ENCODE measurements around the gene PTK7.
"Not testable (repeated sequence)": the region's sequence is repeated elsewhere in the genome, so short reads cannot be mapped to it uniquely, and the experiment has no call there.

Gene PTK7

DNA sequence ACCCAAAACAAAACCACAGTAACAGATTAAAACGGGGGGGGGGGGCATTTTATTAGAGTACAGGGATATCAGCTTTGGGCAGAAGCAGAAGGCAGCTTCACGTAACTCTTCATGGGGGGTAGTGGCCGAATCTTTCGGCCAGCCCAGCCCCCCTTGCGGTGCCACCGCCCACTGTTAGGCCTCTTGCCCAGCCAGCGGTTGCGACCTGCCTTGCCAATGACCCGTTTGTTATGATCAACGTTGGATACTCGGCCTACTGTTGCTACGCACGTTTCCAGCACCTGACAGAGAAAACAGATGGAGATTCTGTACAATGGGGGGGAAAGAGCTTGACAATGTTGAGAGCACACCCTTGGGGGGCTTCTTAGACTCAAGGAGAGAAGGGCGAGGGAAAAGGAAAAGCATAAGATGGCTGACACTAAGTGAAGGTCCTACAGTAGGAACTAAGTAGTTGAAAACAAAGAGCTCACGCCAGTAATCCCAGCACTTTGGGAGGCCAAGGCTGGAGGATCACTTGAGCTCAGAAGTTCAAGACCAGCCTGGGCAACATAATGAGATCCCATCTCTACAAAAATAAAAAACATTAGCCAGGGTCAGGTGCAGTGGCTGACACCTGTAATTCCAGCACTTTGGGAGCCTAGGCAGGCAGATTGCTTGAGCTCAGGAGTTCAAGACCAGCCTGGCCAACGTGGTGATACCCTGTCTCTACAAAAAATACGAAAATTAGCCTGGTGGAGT, 21.7 kb upstream of the PTK7 start:
- no peak for DNase-seq (ENCODE audit: low read depth)

GRCh38 chr6:43055966-43056365, 20.1 kb upstream of the PTK7 start:
- no peak for DNase-seq (ENCODE audit: low read depth)

- no peak for DNase-seq (ENCODE audit: low read depth)
These were observed 17.6 kb upstream of the PTK7 start for GRCh38 chr6:43058531-43058930.

DNA sequence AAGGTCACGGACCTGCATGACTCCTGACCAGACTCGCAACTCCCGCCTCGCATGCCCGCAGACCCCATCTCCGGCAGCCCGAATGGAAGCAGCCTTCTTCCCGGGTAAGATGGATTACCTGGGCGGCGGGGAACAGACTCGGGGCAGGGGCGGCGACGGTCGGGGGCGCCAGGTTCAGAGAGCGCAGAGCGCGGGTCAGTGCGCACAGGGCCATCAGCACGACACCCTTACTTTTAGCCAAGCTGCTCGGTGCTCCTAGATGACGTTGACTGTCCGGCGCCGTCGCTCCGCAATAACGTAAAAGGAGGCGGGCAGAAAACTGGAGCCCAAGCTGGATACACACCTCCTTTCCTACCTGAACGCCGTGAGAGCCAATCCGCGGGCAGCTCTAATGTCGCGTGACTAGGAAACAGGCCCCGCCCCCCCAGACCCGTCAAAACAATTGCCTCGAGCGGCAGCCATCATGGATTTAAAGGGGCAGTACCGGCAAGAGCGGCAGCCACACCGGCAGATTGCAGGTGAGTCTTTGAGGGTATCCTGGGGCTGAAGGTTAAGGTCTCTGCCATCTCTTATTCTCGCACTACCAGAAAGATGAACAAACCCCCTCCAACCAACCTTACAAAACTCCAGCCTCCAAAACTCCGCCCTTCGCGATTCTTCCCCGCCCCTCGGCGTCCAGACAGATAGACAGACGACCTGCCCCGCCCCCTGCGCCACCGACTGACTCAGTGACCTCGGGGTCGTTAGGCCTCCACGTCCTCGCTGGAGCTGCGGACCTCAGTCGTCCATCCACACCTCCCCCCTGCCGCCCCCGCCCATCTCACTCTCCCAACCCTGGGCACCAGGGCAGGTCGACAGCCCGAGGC, 16.7 kb upstream of the PTK7 start, which contains the start of the genes KLC4 and MRPL2:
Gene KLC4, plus strand, starts transcription at position 464 of the 866 bp plus-strand sequence. CDS start 1,705 bp downstream, outside the sequence.
Gene MRPL2, minus strand, starts transcription at position 267 of the 866 bp plus-strand sequence. Its CDS starts 53 bp downstream, at position 214.
- DNase-seq (ENCODE audit: low read depth) = peak; percentile 96

DNA sequence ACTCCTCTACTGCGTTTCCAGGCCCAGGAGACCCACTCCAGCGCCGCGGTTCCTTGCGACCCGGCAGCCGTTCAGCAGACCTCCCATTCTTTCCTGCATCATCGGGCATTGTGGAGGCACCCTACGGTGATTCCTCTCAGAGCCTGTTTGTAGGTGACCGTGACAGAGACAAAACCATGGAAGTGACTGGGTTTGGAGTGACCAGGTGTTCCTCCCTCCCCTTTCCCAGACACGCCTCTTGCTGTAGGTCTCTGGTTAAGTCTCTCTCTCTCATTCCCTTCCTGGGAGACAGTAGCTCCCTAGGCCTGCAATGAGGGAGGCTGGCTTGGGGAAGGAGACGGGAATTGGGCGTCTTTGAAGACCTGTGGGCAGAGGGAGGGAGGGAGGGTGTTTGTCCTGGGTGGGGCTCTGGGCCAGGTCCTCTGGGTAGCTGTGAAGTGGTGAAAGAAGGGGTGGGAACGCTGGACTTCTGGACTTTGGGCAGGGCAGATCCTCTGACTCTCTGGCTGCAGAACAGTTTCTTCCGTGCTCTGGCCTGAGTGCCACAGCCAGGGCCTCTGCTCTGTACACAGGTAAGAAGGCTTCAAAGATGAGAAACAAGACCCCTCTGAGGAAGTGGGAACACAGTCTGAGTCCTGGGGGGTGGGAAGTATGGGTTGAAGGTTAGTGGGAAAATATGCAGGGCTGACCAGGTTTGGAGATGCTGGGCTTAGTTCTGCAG, 15.9 kb upstream of the PTK7 start:
- no peak for DNase-seq (ENCODE audit: low read depth)

DNA sequence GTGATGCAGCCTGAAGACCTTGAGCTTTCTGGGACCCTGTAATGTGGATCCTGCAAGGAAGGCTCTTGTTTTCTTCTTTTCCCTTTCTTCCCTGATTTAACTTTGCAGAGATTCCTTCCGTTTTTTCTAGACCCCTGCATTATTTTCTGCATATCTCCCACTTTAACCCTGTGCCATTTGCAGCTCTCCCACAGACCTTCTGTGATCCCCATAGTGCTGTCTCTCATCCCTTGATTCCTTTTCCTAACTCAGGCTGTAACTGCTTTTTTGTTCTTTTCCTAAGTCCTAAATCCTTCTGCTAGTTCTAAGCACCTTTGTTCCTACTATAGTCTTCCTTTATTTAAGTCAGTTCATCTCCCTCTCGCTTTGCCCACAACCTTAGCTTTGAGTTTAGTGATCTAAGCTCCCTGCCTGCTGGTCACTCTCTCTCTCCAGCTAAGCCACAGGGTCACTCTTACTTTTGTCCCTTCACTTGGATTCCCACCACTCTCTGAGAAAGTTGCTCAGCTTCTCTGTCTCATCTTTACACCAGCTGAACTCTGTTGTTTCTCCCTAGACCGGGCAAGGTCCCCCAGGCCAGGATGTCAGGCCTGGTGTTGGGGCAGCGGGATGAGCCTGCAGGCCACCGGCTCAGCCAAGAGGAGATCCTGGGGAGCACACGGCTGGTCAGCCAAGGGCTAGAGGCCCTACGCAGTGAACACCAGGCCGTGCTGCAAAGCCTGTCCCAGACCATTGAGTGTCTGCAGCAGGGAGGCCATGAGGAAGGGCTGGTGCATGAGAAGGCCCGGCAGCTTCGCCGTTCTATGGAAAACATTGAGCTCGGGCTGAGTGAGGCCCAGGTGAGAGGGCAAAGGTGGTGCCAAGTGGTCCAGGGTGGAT, 15.1 kb upstream of the PTK7 start:
- no peak for DNase-seq (ENCODE audit: low read depth)

DNA sequence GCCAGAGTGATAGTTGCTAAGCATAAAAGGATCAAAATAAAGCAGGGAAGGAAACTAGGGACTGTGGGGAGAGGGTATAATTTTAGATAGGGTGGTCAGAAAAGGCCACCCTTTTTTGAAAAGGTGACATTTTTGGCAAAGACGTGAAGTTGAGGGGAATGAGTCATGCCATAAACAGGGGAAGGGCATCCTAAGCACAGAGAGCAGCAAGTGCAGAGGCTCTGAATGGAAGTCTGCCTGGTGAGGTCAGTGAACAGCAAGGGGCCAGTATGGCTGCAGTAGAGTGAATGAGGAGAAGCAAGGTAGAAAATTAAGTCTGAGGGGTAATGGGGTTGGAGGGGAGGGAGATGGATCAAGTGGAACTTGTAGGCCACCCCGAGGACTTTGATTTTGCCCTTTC, 14.3 kb upstream of the PTK7 start:
- DNase-seq (ENCODE audit: low read depth) = no peak

GRCh38 chr6:43062818-43063217, 13.3 kb upstream of the PTK7 start:
- no peak for DNase-seq (ENCODE audit: low read depth)

DNA sequence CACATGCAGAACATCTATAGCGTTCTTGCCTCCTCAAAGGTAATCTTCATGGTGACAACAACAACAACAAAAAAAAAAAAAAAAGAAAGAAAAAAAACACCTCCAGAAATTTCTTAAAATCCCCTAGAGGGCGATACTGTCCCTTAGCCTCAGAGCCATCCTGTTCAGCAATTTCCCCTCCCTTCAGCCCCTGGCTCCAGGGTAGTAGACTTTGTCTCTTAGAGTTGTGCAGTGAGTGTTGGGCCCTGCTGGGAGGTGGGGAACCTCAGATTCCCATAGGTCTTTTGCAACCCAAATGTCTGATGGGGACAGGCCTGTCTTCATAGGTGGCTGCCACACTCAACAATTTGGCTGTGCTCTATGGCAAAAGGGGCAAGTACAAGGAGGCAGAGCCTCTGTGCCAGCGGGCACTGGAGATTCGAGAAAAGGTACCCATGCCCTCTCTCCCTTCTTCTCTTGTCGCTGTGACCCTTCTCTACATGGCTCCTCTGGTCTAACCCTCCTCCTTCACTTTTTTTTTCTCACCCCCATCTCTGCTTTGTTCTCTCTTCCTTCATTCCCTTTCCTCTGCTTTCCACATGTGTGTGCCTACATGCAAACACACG, 6.0 kb upstream of the PTK7 start:
- no peak for DNase-seq (ENCODE audit: low read depth)

DNA sequence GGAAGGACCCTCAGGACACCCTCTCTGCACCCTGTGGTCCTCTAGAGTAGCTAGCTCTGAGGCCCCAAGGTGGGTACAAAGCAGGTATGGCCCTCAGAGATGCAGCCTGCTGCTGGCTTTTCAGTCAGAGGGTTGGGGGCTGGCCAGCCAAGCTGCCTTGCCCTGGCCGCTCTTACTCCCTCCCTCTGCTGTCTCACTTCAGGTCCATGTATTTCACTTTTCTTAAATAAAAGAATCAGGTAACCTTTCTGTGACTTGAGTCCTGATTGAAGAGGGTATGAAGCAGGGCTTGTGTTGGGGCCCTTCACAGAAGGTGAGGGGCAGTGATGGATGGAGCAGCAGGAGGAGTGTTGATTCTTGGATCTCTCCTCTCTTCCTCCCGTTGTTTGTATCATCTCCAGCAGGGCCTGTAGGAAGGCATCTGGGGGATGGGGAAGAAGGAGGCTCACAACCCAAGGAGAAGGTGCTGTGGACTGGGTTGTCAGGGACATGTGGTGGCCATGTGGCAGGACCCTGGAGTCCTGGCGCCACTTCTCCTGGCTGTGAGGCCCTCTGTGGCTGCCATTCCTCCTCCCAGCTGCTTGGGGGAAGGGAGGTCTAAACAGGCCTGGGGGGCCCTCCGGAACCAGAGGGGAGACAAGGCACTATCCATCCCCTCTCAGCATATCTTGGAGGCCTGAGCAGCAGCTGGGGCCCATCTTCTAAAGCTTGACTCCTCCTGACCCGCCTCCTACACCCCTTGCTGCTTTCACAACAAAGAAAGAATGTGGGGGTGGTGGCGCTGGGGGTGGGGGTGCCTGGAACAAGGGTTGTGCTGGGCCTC, 1.1 kb upstream of the PTK7 start:
- DNase-seq (ENCODE audit: low read depth) = no peak

- no peak for DNase-seq (ENCODE audit: low read depth)
These were observed 584 bp downstream of the PTK7 start for GRCh38 chr6:43076464-43077332.

DNA sequence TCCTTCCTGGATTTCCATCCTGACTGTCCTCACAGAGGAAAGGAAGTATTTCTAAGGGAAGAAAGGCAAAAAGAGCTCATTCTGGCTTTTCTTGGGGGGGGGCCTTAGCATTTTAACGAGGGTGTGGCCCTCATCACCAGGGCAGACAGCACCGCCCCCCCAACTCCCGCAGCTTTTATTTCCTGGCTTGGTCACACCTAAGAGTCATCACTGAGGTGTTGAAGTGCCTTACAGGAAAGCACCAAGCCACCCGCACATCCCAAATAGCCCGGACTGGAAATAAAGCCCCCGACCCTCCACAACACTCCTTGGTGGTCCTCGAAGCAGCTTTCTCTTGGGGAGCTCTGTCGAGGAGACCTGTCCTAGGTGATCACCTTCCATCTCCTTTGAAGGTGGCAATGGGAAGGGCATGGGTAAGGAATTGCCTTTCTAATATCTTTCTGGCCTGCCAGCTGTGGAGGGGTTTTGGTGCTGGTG, 1.3 kb downstream of the PTK7 start:
- DNase-seq (ENCODE audit: low read depth) = no peak

GRCh38 chr6:43077981-43078511, 1.9 kb downstream of the PTK7 start:
- DNase-seq (ENCODE audit: low read depth) = no peak

- DNase-seq (ENCODE audit: low read depth) = no peak
These were observed 2.6 kb downstream of the PTK7 start for GRCh38 chr6:43078691-43079090.

DNA sequence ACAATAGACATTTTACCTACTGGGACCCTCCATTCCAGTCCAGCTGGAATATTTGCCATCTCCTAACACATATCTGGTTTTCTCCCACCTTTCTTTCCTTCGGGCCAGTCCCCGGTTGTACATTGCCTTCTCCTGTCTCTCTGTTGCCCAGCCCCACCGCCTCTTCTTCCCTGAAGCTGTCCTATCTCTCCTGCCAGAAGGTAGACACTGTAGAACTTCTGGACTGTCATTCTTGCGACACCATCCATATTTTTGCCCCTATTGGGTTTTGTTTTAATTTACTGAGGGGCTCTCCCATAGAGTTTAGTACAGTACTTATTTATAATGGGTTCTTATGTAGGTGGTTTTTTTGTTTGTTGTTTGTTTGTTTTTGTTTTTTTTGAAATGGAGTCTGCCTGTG, 4.9 kb downstream of the PTK7 start:
- no peak for DNase-seq (ENCODE audit: low read depth)

GRCh38 chr6:43081922-43082321, 5.8 kb downstream of the PTK7 start:
- not testable (repeated sequence) for DNase-seq (ENCODE audit: low read depth)

GRCh38 chr6:43082806-43083655, 6.9 kb downstream of the PTK7 start:
- no peak for DNase-seq (ENCODE audit: low read depth)

Data from stimulated activated CD8-positive, alpha-beta memory T cell treated with anti-CD3 and anti-CD28 coated beads, Interleukin-12 subunit alpha, Interleukin-12 subunit beta, amount 100 ng/mL, for 4 hours (primary cell).